Fibroblast of mammary gland (primary cell): ENCODE data around the gene NLRC5.

Experiments
- DNase-seq: peaks from one replicate; pipeline ENCODE4 v3.0.0-alpha.2; 2010; ENCODE audit warnings: low read depth
- H3K4me3 ChIP-seq: 2 replicates; pipeline ENCODE4 v1.5.1; 2011; ENCODE audit warnings: low read depth, mild to moderate bottlenecking, low read length, moderate library complexity; ENCODE audit not compliant: control insufficient read depth
- TF ChIP-seq, protein P1 (sequence below): conservative IDR thresholded peaks from 2 replicates; pipeline ENCODE4 v1.5.1; 2011; ENCODE audit warnings: low read depth, low read length, inconsistent platforms; ENCODE audit not compliant: control insufficient read depth, insufficient read depth

The NLRC5 gene

GRCh38 chr16:57023541-57024249 lies 34.3 kb downstream of the NLRC5 start:
- TF ChIP-seq, protein P1, sequence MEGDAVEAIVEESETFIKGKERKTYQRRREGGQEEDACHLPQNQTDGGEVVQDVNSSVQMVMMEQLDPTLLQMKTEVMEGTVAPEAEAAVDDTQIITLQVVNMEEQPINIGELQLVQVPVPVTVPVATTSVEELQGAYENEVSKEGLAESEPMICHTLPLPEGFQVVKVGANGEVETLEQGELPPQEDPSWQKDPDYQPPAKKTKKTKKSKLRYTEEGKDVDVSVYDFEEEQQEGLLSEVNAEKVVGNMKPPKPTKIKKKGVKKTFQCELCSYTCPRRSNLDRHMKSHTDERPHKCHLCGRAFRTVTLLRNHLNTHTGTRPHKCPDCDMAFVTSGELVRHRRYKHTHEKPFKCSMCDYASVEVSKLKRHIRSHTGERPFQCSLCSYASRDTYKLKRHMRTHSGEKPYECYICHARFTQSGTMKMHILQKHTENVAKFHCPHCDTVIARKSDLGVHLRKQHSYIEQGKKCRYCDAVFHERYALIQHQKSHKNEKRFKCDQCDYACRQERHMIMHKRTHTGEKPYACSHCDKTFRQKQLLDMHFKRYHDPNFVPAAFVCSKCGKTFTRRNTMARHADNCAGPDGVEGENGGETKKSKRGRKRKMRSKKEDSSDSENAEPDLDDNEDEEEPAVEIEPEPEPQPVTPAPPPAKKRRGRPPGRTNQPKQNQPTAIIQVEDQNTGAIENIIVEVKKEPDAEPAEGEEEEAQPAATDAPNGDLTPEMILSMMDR, result no peak
- DNase-seq, result no peak
- H3K4me3 ChIP-seq, result no peak overlapping the region

GRCh38 chr16:57024894-57025680 lies 35.7 kb downstream of the NLRC5 start:
- no peak for DNase-seq
- no peak overlapping the region for H3K4me3 ChIP-seq
- TF ChIP-seq, protein P1, result no peak

- TF ChIP-seq, protein P1, result no peak
- no peak for DNase-seq
- no peak overlapping the region for H3K4me3 ChIP-seq
Measured at GRCh38 chr16:57025941-57026777, 36.8 kb downstream of the NLRC5 start.

DNA sequence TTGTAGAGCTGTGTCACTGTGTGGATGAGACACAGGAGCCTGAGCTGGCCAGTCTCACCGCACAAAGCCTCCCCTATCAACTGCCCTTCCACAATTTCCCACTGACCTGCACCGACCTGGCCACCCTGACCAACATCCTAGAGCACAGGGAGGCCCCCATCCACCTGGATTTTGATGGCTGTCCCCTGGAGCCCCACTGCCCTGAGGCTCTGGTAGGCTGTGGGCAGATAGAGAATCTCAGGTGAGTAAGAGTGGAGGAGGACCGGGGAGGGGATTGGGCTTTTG lies 37.4 kb downstream of the NLRC5 start:
- TF ChIP-seq, protein P1, result no peak
- DNase-seq, result no peak
- H3K4me3 ChIP-seq, result no peak overlapping the region

DNA sequence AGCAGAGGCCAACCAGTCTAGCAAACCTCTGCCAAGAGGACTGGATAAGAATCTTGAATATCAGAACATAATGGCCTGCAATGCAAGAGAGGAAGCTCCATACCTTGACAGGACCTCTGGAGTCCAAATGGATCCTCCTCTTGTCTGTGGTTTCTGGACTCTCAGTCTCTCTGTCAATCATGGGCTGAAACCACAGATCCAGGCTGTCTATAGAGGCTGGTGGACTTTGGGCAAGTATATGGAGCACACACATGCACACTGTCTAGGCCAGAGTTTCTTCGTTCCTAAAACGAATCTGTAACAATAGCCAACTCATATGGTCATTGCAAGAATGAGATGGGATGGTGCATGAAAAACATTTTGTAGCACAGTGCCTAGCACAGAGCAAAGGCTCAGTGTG lies 37.7 kb downstream of the NLRC5 start:
- no peak for DNase-seq
- TF ChIP-seq, protein P1, result no peak
- H3K4me3 ChIP-seq, result no peak overlapping the region

DNA sequence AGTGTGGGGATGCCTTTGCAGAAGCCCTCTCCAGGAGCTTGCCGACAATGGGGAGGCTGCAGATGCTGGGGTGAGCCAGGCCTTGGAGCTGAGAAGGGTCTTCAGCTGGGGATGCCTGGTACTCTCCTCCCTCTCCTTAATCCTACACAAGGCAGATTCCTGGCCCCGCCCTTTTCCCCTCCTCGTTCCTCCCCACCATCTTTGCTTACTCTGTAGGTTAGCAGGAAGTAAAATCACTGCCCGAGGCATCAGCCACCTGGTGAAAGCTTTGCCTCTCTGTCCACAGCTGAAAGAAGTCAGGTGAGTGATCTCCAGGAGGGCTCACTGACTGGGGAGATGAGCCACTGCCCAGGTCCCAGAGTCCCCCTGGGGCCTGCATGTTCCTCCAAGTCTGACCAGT lies 38.7 kb downstream of the NLRC5 start:
- H3K4me3 ChIP-seq, result no peak overlapping the region
- DNase-seq, result no peak
- TF ChIP-seq, protein P1, result no peak
